ENCODE results near the gene FAM131A.

DNA sequence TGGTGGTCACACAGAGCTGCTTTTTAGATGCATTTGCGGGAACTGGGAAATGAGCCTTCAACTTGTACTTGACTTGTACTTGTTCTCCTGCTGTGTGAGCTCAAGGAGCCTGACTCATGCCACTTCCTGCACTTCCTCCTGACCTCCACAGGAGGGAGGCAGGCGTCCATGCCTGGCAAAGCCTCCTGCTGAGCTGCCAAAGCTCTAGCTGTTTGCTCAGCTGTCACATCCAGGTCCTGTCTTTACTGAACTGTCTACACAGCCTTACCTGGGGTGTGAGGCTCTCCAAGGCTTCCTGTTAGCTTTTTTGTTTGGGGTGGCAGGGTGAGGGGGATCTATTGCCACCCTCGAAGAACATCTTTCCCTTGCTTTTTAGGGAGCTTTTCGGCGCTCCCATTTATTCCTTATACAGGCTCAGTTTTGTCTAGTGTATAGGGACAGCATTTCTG is 34.2 kb downstream of the FAM131A start:
- TF ChIP-seq, protein P1, sequence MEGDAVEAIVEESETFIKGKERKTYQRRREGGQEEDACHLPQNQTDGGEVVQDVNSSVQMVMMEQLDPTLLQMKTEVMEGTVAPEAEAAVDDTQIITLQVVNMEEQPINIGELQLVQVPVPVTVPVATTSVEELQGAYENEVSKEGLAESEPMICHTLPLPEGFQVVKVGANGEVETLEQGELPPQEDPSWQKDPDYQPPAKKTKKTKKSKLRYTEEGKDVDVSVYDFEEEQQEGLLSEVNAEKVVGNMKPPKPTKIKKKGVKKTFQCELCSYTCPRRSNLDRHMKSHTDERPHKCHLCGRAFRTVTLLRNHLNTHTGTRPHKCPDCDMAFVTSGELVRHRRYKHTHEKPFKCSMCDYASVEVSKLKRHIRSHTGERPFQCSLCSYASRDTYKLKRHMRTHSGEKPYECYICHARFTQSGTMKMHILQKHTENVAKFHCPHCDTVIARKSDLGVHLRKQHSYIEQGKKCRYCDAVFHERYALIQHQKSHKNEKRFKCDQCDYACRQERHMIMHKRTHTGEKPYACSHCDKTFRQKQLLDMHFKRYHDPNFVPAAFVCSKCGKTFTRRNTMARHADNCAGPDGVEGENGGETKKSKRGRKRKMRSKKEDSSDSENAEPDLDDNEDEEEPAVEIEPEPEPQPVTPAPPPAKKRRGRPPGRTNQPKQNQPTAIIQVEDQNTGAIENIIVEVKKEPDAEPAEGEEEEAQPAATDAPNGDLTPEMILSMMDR (IDR thresholded peaks at IDR 0.05): peak; percentile 88 to 96 (median 93)
- TF ChIP-seq POLR2A (IDR thresholded peaks at IDR 0.05): peak in 1 of 2 donors; percentile 17
